ENCODE results near the gene PHLPP1.

PHLPP1 gene

GRCh38 chr18:63025251-63026090, 310.1 kb downstream of the PHLPP1 start:
- DNase-seq: no peak

- no peak for DNase-seq
Measured at GRCh38 chr18:63028380-63028779, 313.0 kb downstream of the PHLPP1 start.
